Activated naive CD8-positive, alpha-beta T cell (primary cell): Measurements from ENCODE around the gene RNF212B.

Experiments
- H3K27ac Mint-ChIP-seq: one replicate; pipeline ENCODE4 v1.8.0; 2021; ENCODE audit warnings: mixed read lengths
- H3K27me3 Mint-ChIP-seq: one replicate; pipeline ENCODE4 v1.8.0; 2021; ENCODE audit warnings: mixed read lengths
- H3K36me3 Mint-ChIP-seq: one replicate; pipeline ENCODE4 v1.8.0; 2021; ENCODE audit warnings: mixed read lengths
- H3K4me1 Mint-ChIP-seq: one replicate; pipeline ENCODE4 v1.8.0; 2021; ENCODE audit warnings: low read depth, mixed read lengths
- H3K4me3 Mint-ChIP-seq: one replicate; pipeline ENCODE4 v1.8.0; 2021; ENCODE audit warnings: mild to moderate bottlenecking, mixed read lengths
- H3K9me3 Mint-ChIP-seq: one replicate; pipeline ENCODE4 v1.8.0; 2021; ENCODE audit warnings: low read depth, mixed read lengths

RNF212B gene

DNA sequence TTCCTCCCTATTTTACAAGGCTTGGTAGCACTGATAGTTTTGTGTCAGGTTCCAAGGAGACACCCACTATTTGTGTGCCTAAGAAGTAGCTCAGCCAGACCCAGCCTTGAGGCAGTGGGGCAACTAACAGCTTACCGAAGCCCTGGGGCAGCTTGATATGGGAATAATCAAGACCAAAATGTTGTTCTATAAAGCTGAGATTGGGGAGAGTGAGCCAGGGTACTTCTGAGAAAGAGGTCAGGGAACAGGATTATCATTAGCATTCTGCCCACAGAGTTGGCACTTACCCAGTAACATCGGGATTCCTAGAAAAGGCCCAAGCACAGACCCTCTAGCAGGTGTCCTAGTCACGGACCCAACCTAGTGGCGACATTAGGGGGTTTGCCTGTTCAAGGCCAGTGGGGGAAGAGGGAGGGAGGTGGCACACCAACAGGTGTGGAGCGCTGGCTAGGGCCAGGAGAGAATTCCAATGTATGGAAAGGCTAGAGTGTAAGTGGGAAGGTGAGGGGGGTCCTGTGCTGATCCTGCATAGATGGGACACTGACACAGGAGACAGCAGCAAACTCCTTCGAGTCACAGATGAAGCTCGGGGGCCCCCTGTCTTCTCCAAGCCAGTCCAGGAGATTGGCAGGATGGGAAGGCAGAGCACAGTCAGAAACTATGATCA is 60.0 kb downstream of the RNF212B start:
- H3K4me3 Mint-ChIP-seq, result no peak overlapping the region
- no peaks in the 10 kb centered on the region for H3K27me3 Mint-ChIP-seq
- H3K36me3 Mint-ChIP-seq, result no peaks in the 10 kb centered on the region
- H3K27ac Mint-ChIP-seq, result peak overlapping the region; percentile 50
- no peaks in the 10 kb centered on the region for H3K9me3 Mint-ChIP-seq
- peaks cover 38% of the 10 kb centered on the region for H3K4me1 Mint-ChIP-seq

GRCh38 chr14:23299211-23299957 is 61.6 kb downstream of the RNF212B start:
- peaks cover 34% of the 10 kb centered on the region for H3K4me1 Mint-ChIP-seq
- peak overlapping the region; percentile 9 for H3K27ac Mint-ChIP-seq
- H3K27me3 Mint-ChIP-seq, result no peaks in the 10 kb centered on the region
- H3K4me3 Mint-ChIP-seq, result peak overlapping the region; percentile 88
- no peaks in the 10 kb centered on the region for H3K9me3 Mint-ChIP-seq
- no peaks in the 10 kb centered on the region for H3K36me3 Mint-ChIP-seq

DNA sequence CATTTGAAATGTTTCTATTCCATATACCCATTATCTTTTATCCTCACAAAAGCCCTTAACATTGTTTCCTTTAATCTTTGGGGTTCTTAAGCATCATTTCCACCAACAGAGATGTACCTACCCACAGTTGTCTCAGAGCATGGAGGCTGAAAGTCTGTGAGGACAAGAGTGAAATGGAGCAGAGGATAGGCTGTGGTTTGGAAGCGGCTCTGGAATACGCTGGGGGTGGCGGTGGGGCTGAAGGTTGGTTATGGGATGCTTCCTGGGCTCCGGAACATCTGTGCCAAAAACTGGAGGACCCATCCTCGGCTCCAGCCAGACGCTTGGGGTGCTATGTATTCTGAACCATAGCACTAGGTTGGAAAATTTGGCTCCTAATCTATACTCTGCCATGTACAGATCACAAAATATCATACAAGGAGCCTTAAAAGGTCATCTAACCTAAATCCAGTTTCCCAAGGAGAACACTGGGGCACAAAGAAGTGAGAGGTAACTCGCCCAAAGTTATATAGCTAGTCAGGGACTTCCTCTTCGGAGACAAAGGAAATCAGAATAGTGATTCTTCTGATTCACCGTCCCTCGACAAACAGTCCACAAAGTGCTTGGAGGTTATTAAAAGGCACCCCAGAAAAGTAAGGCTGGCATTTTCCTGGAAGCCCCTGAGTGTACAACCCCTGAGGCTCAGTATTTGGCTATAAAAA is 62.4 kb downstream of the RNF212B start:
- H3K4me3 Mint-ChIP-seq, result peak overlapping the region; percentile 88
- H3K27ac Mint-ChIP-seq, result peak overlapping the region; percentile 82
- H3K27me3 Mint-ChIP-seq, result no peaks in the 10 kb centered on the region
- peaks cover 27% of the 10 kb centered on the region for H3K4me1 Mint-ChIP-seq
- H3K36me3 Mint-ChIP-seq, result no peaks in the 10 kb centered on the region
- no peaks in the 10 kb centered on the region for H3K9me3 Mint-ChIP-seq

GRCh38 chr14:23300687-23301223 is 63.0 kb downstream of the RNF212B start:
- Mint-ChIP-seq H3K27ac (peak overlapping the region; percentile 82), H3K27me3 (no peaks in the 10 kb centered on the region), H3K9me3 (no peaks in the 10 kb centered on the region), H3K36me3 (no peaks in the 10 kb centered on the region), H3K4me1 (peaks cover 23% of the 10 kb centered on the region), H3K4me3 (peak overlapping the region; percentile 88)

GRCh38 chr14:23301288-23301968 is 63.7 kb downstream of the RNF212B start:
- Mint-ChIP-seq H3K36me3 (no peaks in the 10 kb centered on the region), H3K27ac (peak overlapping the region; percentile 94)

DNA sequence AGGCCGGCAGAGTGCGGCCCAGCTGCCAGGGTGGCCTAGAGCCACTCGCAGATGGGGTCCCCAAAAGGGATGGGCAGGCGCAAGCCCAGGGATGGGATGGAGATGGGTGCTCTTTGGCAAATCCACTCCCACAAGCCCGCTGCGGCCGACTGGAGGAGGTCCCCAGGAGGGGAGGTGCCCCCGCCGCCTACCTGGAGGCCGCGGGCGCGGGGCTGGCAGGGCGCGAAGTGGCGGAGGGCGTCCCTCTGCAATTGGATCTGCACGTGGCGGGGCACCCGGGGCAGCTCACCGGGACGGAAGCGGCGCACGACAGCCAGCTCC is 64.2 kb downstream of the RNF212B start:
- H3K36me3 Mint-ChIP-seq, result no peaks in the 10 kb centered on the region
- H3K27ac Mint-ChIP-seq, result peak overlapping the region; percentile 89
- peaks cover 23% of the 10 kb centered on the region for H3K4me1 Mint-ChIP-seq
- peak overlapping the region; percentile 87 for H3K4me3 Mint-ChIP-seq
- H3K27me3 Mint-ChIP-seq, result peaks cover 4% of the 10 kb centered on the region
- no peaks in the 10 kb centered on the region for H3K9me3 Mint-ChIP-seq

More at GRCh38 chr14:23301288-23301968, 63.7 kb downstream of the RNF212B start:
- peaks cover 4% of the 10 kb centered on the region for H3K27me3 Mint-ChIP-seq
- H3K4me1 Mint-ChIP-seq, result peaks cover 23% of the 10 kb centered on the region
- no peaks in the 10 kb centered on the region for H3K9me3 Mint-ChIP-seq
- peak overlapping the region; percentile 88 for H3K4me3 Mint-ChIP-seq

GRCh38 chr14:23302290-23303225 is 64.8 kb downstream of the RNF212B start, which contains the start of gene PPP1R3E:
PPP1R3E (minus strand) TSS chr14:23302859; CDS start chr14:23302576, 283 bp downstream.
- H3K36me3 Mint-ChIP-seq, result no peaks in the 10 kb centered on the region
- peaks cover 9% of the 10 kb centered on the region for H3K27me3 Mint-ChIP-seq
- H3K9me3 Mint-ChIP-seq, result no peaks in the 10 kb centered on the region
- peak within 1 kb of the TSS; percentile 100 for H3K27ac Mint-ChIP-seq
- peak within 1 kb of the TSS; percentile 100 for H3K4me3 Mint-ChIP-seq
- peaks cover 23% of the 10 kb centered on the region for H3K4me1 Mint-ChIP-seq

GRCh38 chr14:23306412-23307145 is 68.8 kb downstream of the RNF212B start, which contains the start of gene BCL2L2:
BCL2L2 (plus strand) TSS chr14:23306833; CDS start chr14:23307768, 935 bp downstream.
- Mint-ChIP-seq H3K4me3 (no peak within 1 kb of the TSS), H3K9me3 (no peaks in the 10 kb centered on the region), H3K27me3 (peaks cover 13% of the 10 kb centered on the region), H3K36me3 (no peaks in the 10 kb centered on the region), H3K27ac (no peak within 1 kb of the TSS), H3K4me1 (peaks cover 6% of the 10 kb centered on the region)

GRCh38 chr14:23307146-23307530 is 69.4 kb downstream of the RNF212B start:
- Mint-ChIP-seq H3K27ac (no peak overlapping the region), H3K9me3 (no peaks in the 10 kb centered on the region), H3K27me3 (peaks cover 13% of the 10 kb centered on the region), H3K4me1 (peaks cover 6% of the 10 kb centered on the region), H3K4me3 (no peak overlapping the region), H3K36me3 (no peaks in the 10 kb centered on the region)

GRCh38 chr14:23307687-23308644 is 70.2 kb downstream of the RNF212B start:
- peaks cover 13% of the 10 kb centered on the region for H3K27me3 Mint-ChIP-seq

DNA sequence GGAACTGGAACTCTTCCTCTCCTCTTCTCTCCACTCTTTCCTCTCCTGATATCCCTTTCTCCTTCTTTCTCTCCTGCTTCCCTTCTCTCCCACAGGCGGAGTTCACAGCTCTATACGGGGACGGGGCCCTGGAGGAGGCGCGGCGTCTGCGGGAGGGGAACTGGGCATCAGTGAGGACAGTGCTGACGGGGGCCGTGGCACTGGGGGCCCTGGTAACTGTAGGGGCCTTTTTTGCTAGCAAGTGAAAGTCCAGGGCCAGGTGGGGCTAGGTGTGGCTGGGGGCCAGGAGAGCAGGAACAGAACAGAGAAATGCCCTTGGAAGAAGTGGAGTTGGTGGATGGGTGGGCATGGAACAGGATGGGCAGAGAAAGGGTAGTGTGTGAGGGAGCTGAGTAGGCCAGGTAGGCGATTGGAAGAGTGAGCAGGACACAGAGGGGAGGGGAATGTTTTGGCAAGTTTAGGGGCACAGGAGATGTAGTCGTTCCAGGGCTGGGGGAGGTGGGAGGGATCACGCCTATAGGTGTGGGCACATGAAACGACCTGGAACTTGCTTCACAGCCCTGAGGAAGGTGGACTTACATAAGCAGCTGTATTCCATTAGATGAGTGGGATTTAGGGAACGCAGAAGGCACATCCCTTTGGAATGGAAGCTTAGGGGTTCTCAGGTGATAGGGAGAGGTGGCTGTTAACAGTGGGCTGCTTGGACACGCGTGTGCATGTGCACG is 71.1 kb downstream of the RNF212B start:
- no peaks in the 10 kb centered on the region for H3K4me1 Mint-ChIP-seq
- no peak overlapping the region for H3K4me3 Mint-ChIP-seq
- H3K27ac Mint-ChIP-seq, result no peak overlapping the region
- no peaks in the 10 kb centered on the region for H3K36me3 Mint-ChIP-seq
- no peaks in the 10 kb centered on the region for H3K9me3 Mint-ChIP-seq
- peaks cover 13% of the 10 kb centered on the region for H3K27me3 Mint-ChIP-seq

More at GRCh38 chr14:23307687-23308644, 70.2 kb downstream of the RNF212B start:
- Mint-ChIP-seq H3K27ac (no peak overlapping the region), H3K9me3 (no peaks in the 10 kb centered on the region), H3K4me3 (no peak overlapping the region), H3K4me1 (peaks cover 2% of the 10 kb centered on the region), H3K36me3 (no peaks in the 10 kb centered on the region)

GRCh38 chr14:23310546-23310945 is 72.8 kb downstream of the RNF212B start:
- Mint-ChIP-seq H3K36me3 (no peaks in the 10 kb centered on the region), H3K4me3 (no peak overlapping the region), H3K27me3 (peaks cover 13% of the 10 kb centered on the region), H3K27ac (no peak overlapping the region), H3K9me3 (no peaks in the 10 kb centered on the region), H3K4me1 (no peaks in the 10 kb centered on the region)
